GM19455 (cell line): ENCODE results near the gene IGSF23.

Experiments
- ATAC-seq: cut with Tn5 transposase; IDR thresholded peaks from one replicate; pipeline ENCODE4 v1.9.1; 2021; ENCODE audit not compliant: unreplicated experiment

Gene IGSF23

GRCh38 chr19:44613295-44614178 lies at the start of gene IGSF23:
TSS of gene IGSF23 (plus strand) at chr19:44613563. CDS start at chr19:44613646, 83 bp downstream.
- no peak for ATAC-seq

GRCh38 chr19:44566984-44567383 lies 46.4 kb upstream of the IGSF23 start:
- no peak for ATAC-seq

GRCh38 chr19:44567745-44568144 lies 45.6 kb upstream of the IGSF23 start:
- ATAC-seq: no peak

GRCh38 chr19:44570603-44570983 lies 42.8 kb upstream of the IGSF23 start:
- no peak for ATAC-seq

GRCh38 chr19:44570984-44571684 lies 42.2 kb upstream of the IGSF23 start:
- no peak for ATAC-seq

GRCh38 chr19:44571830-44572580 lies 41.4 kb upstream of the IGSF23 start:
- ATAC-seq: no peak

GRCh38 chr19:44572581-44572900 lies 40.8 kb upstream of the IGSF23 start:
- no peak for ATAC-seq

- no peak for ATAC-seq
Measured at GRCh38 chr19:44573183-44573582, 40.2 kb upstream of the IGSF23 start.

GRCh38 chr19:44573627-44574026 lies 39.7 kb upstream of the IGSF23 start:
- no peak for ATAC-seq

- ATAC-seq: no peak
Measured at GRCh38 chr19:44574186-44574950, 39.0 kb upstream of the IGSF23 start.

- no peak for ATAC-seq
Measured at GRCh38 chr19:44575116-44575700, 38.2 kb upstream of the IGSF23 start.

- no peak for ATAC-seq
Measured at GRCh38 chr19:44576843-44577565, 36.4 kb upstream of the IGSF23 start.

- ATAC-seq: no peak
Measured at GRCh38 chr19:44577566-44577874, 35.8 kb upstream of the IGSF23 start.

- ATAC-seq: no peak
Measured at GRCh38 chr19:44579663-44580365, 33.5 kb upstream of the IGSF23 start.

- ATAC-seq: no peak
Measured at GRCh38 chr19:44580366-44580895, 32.9 kb upstream of the IGSF23 start.

- ATAC-seq: no peak
Measured at GRCh38 chr19:44581288-44581687, 32.1 kb upstream of the IGSF23 start.

GRCh38 chr19:44582581-44583265 lies 30.6 kb upstream of the IGSF23 start:
- no peak for ATAC-seq

GRCh38 chr19:44585371-44586133 lies 27.8 kb upstream of the IGSF23 start:
- no peak for ATAC-seq
